Measurements from ENCODE around the gene TRMT61A. TPM values are rescaled to one million over a fixed set of nuclear protein-coding genes. Genes with fewer than 3 reads are reported as not detected.

The TRMT61A gene
- total RNA-seq: 10.6 and 16.8 TPM in 2 replicates

GRCh38 chr14:103528587-103529382 lies at the start of gene TRMT61A:
Gene TRMT61A (plus strand): TSS chr14:103529196. CDS start chr14:103529979, 783 bp downstream.

GRCh38 chr14:103522649-103523574 lies 6.1 kb upstream of the TRMT61A start, which contains the start of gene CKB:
Gene CKB (minus strand): TSS chr14:103522830. CDS start chr14:103522493, 337 bp downstream.

GRCh38 chr14:103562429-103563225 lies 33.6 kb downstream of the TRMT61A start, which contains the start of the genes BAG5 and COA8:
Gene BAG5 (minus strand): TSS chr14:103562657. CDS start chr14:103561164, 1,493 bp downstream.
Gene COA8 (plus strand): TSS chr14:103562960. CDS start chr14:103563002, 42 bp downstream.

Other genes with a start within 250 kb of the TRMT61A start
- gene EIF5, start 195.0 kb upstream of the TRMT61A start, total RNA-seq: 134 and 227 TPM in 2 replicates
- gene MARK3, start 143.8 kb upstream of the TRMT61A start, total RNA-seq: 65.9 and 75.1 TPM in 2 replicates
- 16.1 and 27.5 TPM in 2 replicates for gene CKB, start 6.4 kb upstream of the TRMT61A start, total RNA-seq
- 24.1 and 25.2 TPM in 2 replicates for gene BAG5, start 33.5 kb downstream of the TRMT61A start, total RNA-seq
- gene COA8, start 33.8 kb downstream of the TRMT61A start, total RNA-seq: 17.7 and 22.5 TPM in 2 replicates
- 184 and 219 TPM in 2 replicates for gene KLC1, start 100.0 kb downstream of the TRMT61A start, total RNA-seq
- gene XRCC3, start 186.3 kb downstream of the TRMT61A start, total RNA-seq: 6.1 and 7.2 TPM in 2 replicates
- 55.0 and 72.9 TPM in 2 replicates for gene ZFYVE21, start 186.6 kb downstream of the TRMT61A start, total RNA-seq

Data from smooth muscle cell of the pulmonary artery (primary cell).